Heart left ventricle (tissue), 13 donors: ENCODE data around the gene RGS18.

ENCODE experiments used
- POLR2A ChIP-seq, 2 donors: fragments of 450-650 bp; IDR thresholded peaks; one replicate each; pipeline ENCODE4 v1.6.1; 2017; ENCODE audit warnings: antibody characterized with exemption in 2 of 2, mild to moderate bottlenecking in 2 of 2, moderate library complexity in 2 of 2
- TF ChIP-seq, protein P1 (sequence below), 12 donors: fragments of 200-600 bp; sonication (generic) in 4 of 12; IDR thresholded peaks; one replicate each; pipeline versions ENCODE4 v1.5.0 to v1.8.0; 2018 to 2022; ENCODE audit warnings: antibody characterized with exemption in 12 of 12, mild to moderate bottlenecking in 5 of 12
- donor health status: ischemic (EF 13 %, LVEDD 7.1; RV severe dilation, severe dysfunction).
- donor health status: DM: no; HTN: yes; CAD: no.
- donor health status: DM: no; HTN: no; CAD: no.
- donor health status: ischemic (EF 25% LVEDD 6.9; RV normal size, moderate dysfunction).
- donor health status: ischemic (EF 25% LVEDD 5.7; RV mildly dilated, moderate dysfunction).
- donor health status: ischemic (EF 35%, LVEDD 5.7; RV mildly dilated, moderate dysfunction).
- donor health status: nonischemic (EF 11% LVEDD 7.7; RV severe dilation, severe dysfunction).
- donor health status: DM: yes; HTN: yes; CAD: no.
- donor health status: PGD.
- donor health status: ischemic (EF 29% LVEDD 5.4; RV normal size, mild dysfunction).
- donor health status: nonischemic (EF 23%, LVEDD 6.1; RV moderate dilation, normal function).

DNA sequence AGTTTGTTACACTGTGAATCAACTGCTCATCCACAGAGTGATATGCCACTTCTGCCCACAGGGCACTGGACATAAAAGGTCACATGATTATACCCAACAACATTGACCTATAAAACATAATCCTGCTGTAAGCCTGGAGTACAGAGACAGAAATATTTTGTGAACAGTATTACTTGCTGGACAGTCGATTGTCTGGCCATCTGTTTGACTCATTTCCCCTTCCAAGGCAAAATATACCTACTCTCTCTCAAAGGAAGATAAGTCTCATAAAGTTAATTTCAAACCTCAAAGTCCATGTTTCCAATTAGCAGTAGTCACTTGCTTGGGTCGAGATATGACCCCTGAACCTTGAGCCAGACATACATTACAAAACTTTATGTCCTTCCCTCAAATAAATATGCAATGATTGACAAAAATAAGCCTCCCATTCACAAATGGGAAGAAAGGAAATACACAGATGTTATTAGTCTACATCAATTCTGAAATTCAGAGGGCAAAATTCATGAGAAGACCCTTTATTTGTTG, 39.3 kb upstream of the RGS18 start:
- TF ChIP-seq, protein P1, sequence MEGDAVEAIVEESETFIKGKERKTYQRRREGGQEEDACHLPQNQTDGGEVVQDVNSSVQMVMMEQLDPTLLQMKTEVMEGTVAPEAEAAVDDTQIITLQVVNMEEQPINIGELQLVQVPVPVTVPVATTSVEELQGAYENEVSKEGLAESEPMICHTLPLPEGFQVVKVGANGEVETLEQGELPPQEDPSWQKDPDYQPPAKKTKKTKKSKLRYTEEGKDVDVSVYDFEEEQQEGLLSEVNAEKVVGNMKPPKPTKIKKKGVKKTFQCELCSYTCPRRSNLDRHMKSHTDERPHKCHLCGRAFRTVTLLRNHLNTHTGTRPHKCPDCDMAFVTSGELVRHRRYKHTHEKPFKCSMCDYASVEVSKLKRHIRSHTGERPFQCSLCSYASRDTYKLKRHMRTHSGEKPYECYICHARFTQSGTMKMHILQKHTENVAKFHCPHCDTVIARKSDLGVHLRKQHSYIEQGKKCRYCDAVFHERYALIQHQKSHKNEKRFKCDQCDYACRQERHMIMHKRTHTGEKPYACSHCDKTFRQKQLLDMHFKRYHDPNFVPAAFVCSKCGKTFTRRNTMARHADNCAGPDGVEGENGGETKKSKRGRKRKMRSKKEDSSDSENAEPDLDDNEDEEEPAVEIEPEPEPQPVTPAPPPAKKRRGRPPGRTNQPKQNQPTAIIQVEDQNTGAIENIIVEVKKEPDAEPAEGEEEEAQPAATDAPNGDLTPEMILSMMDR (IDR thresholded peaks at IDR 0.05), result no peak
- TF ChIP-seq POLR2A (IDR thresholded peaks at IDR 0.05), result no peak
